Calu3 (cell line): ENCODE data around the gene SGO1. TPM values are rescaled to one million over a fixed set of nuclear protein-coding genes. Genes with fewer than 3 reads are reported as not detected.
"Not testable (repeated sequence)": the region's sequence is repeated elsewhere in the genome, so short reads cannot be mapped to it uniquely, and the experiment has no call there.

Experiments
- BruUV-seq: library from RNA; stranded (reverse); fragments of 400-500 nt; replicated peaks from 2 replicates; lab custom pipeline; 2021; lab: Mats Ljungman, UMichigan
- CTCF ChIA-PET: fragments of 300-600 bp; sonication (Branson Sonifier 250); formaldehyde crosslinking; loops from one replicate; lab custom pipeline; 2022; ENCODE audit warnings: antibody characterized with exemption; lab: Charles Lee
- DNase-seq: peaks from one replicate; pipeline ENCODE4 v3.0.0; 2022
- H3K27ac Mint-ChIP-seq: one replicate; pipeline ENCODE4 v1.8.0; 2022; ENCODE audit warnings: mixed read lengths; ENCODE audit not compliant: unreplicated experiment
- H3K27me3 Mint-ChIP-seq: one replicate; pipeline ENCODE4 v1.8.0; 2022; ENCODE audit warnings: mixed read lengths; ENCODE audit not compliant: unreplicated experiment
- H3K36me3 Mint-ChIP-seq: one replicate; pipeline ENCODE4 v1.8.0; 2022; ENCODE audit warnings: mild to moderate bottlenecking, moderate library complexity, mixed read lengths; ENCODE audit not compliant: insufficient read depth, unreplicated experiment
- H3K4me1 Mint-ChIP-seq: one replicate; pipeline ENCODE4 v1.8.0; 2022; ENCODE audit warnings: mild to moderate bottlenecking, low read depth, mixed read lengths; ENCODE audit not compliant: unreplicated experiment
- H3K4me3 Mint-ChIP-seq: one replicate; pipeline ENCODE4 v1.8.0; 2022; ENCODE audit warnings: mild to moderate bottlenecking, low read depth, moderate library complexity, mixed read lengths; ENCODE audit not compliant: unreplicated experiment
- H3K9me3 Mint-ChIP-seq: one replicate; pipeline ENCODE4 v1.8.0; 2022; ENCODE audit warnings: low read depth, mixed read lengths; ENCODE audit not compliant: unreplicated experiment
- intact Hi-C: fragments of 100-400 bp; cut with micrococcal nuclease; formaldehyde crosslinking; loops from one replicate; pipeline ENCODE4 v1.10.0; 2022; ENCODE audit not compliant: unreplicated experiment
- total RNA-seq: library from RNA; stranded (reverse); gene quantifications from 2 replicates; pipeline ENCODE4 v1.2.3, GENCODE V29; 2022
- TF ChIP-seq, protein P1 (sequence below): fragments of 200-600 bp; IDR thresholded peaks from one replicate; pipeline ENCODE4 v1.8.0; 2022; ENCODE audit warnings: antibody characterized with exemption; ENCODE audit not compliant: unreplicated experiment

The SGO1 gene
- total RNA-seq, 1 experiment from 2014 or later: 30.2 TPM

DNA sequence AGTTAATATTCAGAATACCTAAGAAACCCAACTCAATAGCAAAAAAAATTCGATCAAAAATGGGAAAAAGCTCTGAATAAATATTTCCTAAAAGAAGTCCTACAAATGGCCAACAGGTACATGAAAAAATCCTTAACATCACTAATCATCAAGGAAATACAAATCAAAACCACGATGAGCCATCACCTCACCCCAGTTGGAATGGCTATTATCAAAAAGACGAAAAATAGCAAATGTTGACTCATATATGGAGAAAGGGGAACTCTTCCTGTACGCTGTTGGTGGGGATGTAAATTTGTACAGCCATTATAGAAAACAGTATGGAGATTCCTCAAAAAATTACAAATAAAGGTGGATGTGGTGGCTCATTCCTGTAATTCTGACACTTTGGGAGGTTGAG is 29.6 kb upstream of the SGO1 start:
- Mint-ChIP-seq H3K27me3 (no peaks in the 10 kb centered on the region), H3K4me1 (no peaks in the 10 kb centered on the region), H3K27ac (no peak overlapping the region), H3K36me3 (no peaks in the 10 kb centered on the region), H3K9me3 (peaks cover 2% of the 10 kb centered on the region), H3K4me3 (no peak overlapping the region)
- intact Hi-C loops: no loop called here
- DNase-seq: no peak
- CTCF ChIA-PET: interaction anchor here (0.5 kb wide), 1 partner anchor 480 kb away, joined by 4 read pairs; no protein-coding TSS in a partner anchor
- no TSS peak for BruUV-seq
- TF ChIP-seq, protein P1, sequence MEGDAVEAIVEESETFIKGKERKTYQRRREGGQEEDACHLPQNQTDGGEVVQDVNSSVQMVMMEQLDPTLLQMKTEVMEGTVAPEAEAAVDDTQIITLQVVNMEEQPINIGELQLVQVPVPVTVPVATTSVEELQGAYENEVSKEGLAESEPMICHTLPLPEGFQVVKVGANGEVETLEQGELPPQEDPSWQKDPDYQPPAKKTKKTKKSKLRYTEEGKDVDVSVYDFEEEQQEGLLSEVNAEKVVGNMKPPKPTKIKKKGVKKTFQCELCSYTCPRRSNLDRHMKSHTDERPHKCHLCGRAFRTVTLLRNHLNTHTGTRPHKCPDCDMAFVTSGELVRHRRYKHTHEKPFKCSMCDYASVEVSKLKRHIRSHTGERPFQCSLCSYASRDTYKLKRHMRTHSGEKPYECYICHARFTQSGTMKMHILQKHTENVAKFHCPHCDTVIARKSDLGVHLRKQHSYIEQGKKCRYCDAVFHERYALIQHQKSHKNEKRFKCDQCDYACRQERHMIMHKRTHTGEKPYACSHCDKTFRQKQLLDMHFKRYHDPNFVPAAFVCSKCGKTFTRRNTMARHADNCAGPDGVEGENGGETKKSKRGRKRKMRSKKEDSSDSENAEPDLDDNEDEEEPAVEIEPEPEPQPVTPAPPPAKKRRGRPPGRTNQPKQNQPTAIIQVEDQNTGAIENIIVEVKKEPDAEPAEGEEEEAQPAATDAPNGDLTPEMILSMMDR: no peak

GRCh38 chr3:20213491-20213890 is 27.5 kb upstream of the SGO1 start:
- H3K9me3 Mint-ChIP-seq, H3K36me3 Mint-ChIP-seq, intact Hi-C loops, H3K27me3 Mint-ChIP-seq, H3K4me1 Mint-ChIP-seq, DNase-seq, CTCF ChIA-PET, H3K27ac Mint-ChIP-seq, H3K4me3 Mint-ChIP-seq, BruUV-seq: not testable (repeated sequence)

DNA sequence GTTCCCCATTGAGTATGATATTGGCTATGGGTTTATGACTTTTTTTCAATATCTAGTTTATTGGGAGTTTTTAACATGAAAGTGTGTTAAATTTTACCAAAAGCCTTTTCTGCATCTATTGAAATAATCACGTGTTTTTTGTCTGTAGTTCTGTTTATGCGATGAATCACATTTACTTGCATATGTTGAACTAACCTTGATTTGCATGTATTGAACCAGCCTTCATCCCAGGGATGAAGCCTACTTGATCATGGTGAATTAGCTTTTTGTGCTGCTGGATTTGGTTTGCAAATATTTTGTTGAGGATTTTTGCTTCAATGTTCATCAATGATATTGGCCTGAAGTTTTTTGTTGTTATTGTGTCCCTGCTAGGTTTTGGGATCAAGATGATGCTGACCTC is 21.9 kb upstream of the SGO1 start:
- BruUV-seq, H3K27me3 Mint-ChIP-seq, H3K27ac Mint-ChIP-seq, H3K36me3 Mint-ChIP-seq, H3K4me1 Mint-ChIP-seq, intact Hi-C loops, CTCF ChIA-PET, H3K4me3 Mint-ChIP-seq, H3K9me3 Mint-ChIP-seq, DNase-seq: not testable (repeated sequence)

DNA sequence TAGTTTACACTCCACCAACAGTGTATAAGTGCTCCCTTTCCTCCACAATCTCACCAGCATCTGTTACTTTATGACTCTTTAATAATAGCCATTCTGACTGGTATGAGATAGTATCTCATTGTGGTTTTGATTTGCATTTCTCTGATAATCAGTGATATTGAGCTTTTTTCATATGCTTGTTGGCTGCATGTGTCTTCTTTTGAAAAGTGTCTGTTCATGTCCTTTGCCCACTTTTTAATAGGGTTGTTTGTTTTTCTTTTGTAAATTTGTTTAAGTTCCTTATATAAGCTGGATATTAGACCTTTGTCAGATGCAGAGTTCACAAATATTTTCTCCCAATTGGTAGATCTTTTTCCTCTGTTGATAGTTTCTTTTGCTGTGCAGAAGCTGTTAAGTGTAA is 19.9 kb upstream of the SGO1 start:
- H3K4me3 Mint-ChIP-seq, H3K9me3 Mint-ChIP-seq, CTCF ChIA-PET, H3K4me1 Mint-ChIP-seq, H3K27me3 Mint-ChIP-seq, H3K36me3 Mint-ChIP-seq, DNase-seq, BruUV-seq, H3K27ac Mint-ChIP-seq, intact Hi-C loops: not testable (repeated sequence)

DNA sequence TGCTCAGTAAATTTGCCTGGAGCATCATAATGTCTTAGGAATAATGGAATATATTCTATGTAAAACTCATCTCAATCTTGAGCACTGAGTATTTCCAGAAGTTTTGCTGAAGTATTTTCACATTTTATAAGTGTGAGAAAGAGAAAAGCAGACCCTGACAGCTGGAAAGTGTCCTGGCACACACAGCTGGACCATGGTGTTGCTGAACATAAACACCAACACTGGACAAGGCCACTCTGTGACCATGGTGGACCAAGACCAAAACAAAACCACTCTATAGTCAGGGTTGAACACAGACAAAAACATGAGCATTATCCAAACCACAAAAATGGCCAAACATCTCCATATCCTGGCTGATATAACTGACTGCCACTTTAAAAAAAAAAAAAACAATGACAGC is 15.1 kb upstream of the SGO1 start:
- CTCF ChIA-PET: interaction anchor here (0.5 kb wide), 1 partner anchor 8 kb away, joined by 3 read pairs; no protein-coding TSS in a partner anchor
- DNase-seq: no peak
- intact Hi-C loops: no loop called here
- no peak overlapping the region for H3K27ac Mint-ChIP-seq
- no peaks in the 10 kb centered on the region for H3K27me3 Mint-ChIP-seq
- BruUV-seq: no TSS peak
- H3K4me3 Mint-ChIP-seq: no peak overlapping the region
- TF ChIP-seq, protein P1: no peak
- no peaks in the 10 kb centered on the region for H3K9me3 Mint-ChIP-seq
- peaks cover 11% of the 10 kb centered on the region for H3K4me1 Mint-ChIP-seq
- no peaks in the 10 kb centered on the region for H3K36me3 Mint-ChIP-seq

DNA sequence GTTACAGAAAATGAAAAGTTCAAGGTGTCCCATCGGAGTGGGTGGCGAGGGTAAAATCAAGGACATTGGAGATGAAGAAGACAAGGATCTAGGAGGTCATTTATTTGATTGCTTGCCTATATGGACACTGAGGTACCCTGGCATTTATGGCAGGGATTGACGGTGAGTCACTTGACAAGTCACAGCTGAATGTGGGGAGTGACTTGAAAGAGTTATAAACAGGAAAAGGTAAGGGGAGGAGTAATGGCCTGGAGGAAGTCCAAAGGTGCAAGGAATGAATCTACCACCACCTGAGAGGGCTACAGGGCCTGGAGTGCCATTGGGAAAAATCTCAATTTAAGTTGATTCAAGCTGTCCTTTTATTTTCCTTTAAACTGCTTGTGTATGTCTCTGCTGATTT is 11.8 kb upstream of the SGO1 start:
- Mint-ChIP-seq H3K27ac (no peak overlapping the region), H3K36me3 (no peaks in the 10 kb centered on the region), H3K4me3 (no peak overlapping the region), H3K27me3 (no peaks in the 10 kb centered on the region), H3K9me3 (no peaks in the 10 kb centered on the region), H3K4me1 (peaks cover 11% of the 10 kb centered on the region)
- intact Hi-C loops: no loop called here
- TF ChIP-seq, protein P1: no peak
- DNase-seq: peak; percentile 24
- CTCF ChIA-PET: interaction anchor here (1.4 kb wide), 1 partner anchor 12 kb away, joined by 4 read pairs; the partner anchor contains the start of gene SGO1
- BruUV-seq: no TSS peak
